Measurements from ENCODE around the gene ZFP42. TPM values are rescaled to one million over a fixed set of nuclear protein-coding genes. Genes with fewer than 3 reads are reported as not detected.

ZFP42 gene
- total and polyA plus RNA-seq, 4 donors, result 0.22 to 0.55 (median 0.46) TPM

Other genes starting within 250 kb of the ZFP42 start
- gene TRIML2, start 113.8 kb downstream of the ZFP42 start, total RNA-seq, result not detected
- gene TRIML2, start 113.8 kb downstream of the ZFP42 start, polyA plus RNA-seq (ENCODE audit: insufficient read length in 2 of 2), result not detected
- gene TRIML1, start 143.7 kb downstream of the ZFP42 start, total RNA-seq, result not detected
- gene TRIML1, start 143.7 kb downstream of the ZFP42 start, polyA plus RNA-seq (ENCODE audit: insufficient read length in 2 of 2), result not detected